GM19452 (cell line): ENCODE results near the gene NAALADL2.
"Not testable (repeated sequence)": the region's sequence is repeated elsewhere in the genome, so short reads cannot be mapped to it uniquely, and the experiment has no call there.

Experiments
- ATAC-seq: cut with Tn5 transposase; IDR thresholded peaks from one replicate; pipeline ENCODE4 v1.9.1; 2021; ENCODE audit not compliant: unreplicated experiment

Gene NAALADL2

DNA sequence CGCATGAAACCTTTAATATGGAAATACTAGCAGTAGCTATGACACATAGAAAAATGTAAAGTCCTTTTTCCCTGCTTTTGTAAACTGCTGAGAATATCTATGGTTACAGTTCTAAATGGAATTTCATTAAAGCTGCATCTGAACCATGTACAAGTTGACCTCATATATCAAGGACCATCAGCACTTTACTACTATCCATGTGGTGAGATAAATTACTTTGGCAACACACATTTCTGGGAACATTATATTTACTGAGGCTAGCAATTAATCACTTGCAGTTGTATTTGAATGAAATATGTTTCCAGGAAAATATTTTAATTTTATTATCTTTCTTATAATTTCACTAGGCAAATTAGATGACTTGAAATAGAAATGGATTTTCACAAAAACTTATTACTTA, 545.5 kb downstream of the NAALADL2 start:
- no peak for ATAC-seq

DNA sequence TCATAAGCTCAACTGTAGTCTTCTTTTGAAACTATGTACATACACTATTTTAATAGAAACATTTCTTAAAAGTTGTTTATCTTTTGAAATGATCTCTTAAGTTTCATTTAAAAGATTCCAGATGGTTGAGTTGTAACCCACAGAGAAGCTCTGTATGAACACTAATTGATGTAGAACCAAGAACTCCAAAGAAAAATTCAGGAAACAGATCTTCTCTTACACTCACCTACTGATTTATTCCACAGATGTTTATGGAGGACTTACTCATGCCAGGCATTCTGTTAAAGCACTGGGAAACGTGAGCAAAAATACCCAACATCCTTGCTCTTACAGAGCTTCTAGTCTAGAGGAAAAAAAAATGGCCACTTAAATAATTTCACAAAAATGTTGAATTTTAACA, 551.1 kb downstream of the NAALADL2 start:
- ATAC-seq: no peak

DNA sequence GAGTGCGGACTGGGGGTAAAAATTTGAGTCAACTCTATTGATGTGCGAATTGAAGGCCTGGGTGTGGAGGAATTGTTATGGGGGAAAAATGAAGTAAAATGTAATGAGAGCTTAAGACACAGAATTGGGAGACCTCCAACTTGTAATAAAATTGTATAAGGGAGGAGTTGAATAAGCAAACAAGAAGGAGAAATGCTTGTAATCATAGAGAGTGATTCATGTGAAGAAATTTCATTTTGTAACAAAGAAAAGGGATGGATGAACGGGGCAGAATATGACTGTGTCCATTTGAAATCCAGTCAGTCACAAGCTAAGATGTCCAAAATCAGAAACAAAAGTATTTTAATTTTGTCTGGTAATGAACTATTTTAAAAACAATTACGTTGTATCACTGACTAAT, 552.3 kb downstream of the NAALADL2 start:
- ATAC-seq: no peak

DNA sequence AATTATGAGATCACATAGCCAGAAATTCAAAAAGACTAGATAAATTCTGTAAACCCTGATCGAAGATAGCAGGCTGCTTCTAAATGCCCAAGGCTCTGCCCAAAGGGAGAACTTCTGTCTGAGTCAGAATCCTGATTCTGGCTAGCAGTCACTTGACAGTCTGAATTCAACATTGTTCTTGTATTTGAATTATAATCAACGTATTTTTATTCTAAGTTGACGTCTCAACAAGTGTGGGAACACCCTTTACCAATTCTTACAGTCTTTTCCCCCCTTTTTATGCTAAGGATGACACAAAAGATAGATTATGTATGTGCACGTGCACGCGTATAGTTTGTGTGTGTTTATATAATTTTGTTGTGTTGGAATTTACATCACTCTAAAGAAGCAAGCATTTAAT, 552.8 kb downstream of the NAALADL2 start:
- no peak for ATAC-seq

DNA sequence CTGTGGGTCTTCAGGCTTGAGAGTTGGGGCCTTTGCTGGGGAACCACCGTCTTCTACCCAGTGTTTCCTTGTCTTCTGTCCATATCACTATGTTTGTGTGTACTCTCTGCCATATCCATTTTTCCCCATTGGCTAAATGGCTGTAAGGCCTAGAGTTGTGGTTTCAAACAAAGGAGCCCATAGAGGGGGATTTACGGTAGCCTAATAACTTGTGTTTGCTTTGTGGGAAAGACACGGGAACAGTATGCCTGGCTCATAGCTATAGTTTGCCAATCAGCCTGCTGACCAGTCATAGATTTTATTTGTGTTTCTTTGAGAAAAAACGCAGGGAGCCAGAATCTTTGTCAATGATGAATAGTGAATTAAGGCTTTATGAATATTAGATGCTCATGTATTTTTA, 554.8 kb downstream of the NAALADL2 start:
- no peak for ATAC-seq

DNA sequence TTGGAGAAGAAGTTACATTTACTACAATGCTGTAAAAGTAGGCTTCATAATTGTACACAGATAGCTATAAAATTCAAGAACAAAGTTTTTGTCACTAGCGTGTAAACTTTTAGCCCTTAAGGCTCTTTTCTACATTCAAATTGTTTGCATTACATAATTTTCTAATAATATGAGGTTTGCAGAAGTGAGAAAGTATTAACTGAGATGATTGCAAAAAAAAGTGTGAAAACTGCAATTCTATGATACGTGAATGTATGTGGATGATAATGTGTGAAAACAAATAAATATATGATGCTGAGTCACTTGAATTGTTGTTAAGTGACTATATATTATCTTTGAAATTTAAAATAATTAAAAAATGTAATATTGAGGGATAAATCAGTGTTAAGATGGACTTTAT, 557.5 kb downstream of the NAALADL2 start:
- no peak for ATAC-seq

DNA sequence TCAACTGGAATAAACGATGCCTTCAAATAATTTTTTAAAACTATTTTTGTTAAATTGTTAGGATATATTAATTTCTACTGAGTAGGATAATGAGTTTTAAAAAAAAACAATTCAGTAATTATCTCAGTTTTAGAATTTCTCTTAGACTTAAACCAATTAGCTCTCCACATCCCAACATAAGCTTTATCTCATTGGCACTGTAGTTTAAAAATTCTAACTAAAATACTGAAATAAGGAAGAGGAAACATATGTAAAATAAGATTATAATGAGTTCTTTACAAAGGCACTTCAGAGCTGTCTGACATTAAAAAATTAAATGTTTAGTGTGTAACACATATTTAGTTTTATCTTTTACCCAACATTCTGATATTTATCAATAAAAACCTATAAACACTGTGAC, 558.3 kb downstream of the NAALADL2 start:
- ATAC-seq: no peak

DNA sequence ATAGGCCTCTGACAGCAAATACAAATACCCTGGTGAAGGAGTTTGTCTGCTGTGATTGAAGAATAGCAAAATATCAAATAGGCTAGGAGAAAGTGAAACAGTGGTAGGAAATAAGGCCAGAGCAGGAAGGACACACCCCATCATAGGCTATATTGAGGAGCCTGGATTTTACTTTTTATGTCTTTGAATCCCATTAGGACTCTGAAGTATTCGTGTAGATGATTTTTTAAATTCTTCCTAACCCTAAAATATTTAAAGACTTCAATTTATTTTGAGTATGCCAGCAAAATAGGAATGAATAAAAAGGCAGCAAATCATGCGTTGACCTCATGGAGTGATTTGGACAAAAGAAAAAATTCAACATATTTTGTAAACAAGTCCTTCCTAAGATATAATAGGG, 562.8 kb downstream of the NAALADL2 start:
- ATAC-seq: no peak

DNA sequence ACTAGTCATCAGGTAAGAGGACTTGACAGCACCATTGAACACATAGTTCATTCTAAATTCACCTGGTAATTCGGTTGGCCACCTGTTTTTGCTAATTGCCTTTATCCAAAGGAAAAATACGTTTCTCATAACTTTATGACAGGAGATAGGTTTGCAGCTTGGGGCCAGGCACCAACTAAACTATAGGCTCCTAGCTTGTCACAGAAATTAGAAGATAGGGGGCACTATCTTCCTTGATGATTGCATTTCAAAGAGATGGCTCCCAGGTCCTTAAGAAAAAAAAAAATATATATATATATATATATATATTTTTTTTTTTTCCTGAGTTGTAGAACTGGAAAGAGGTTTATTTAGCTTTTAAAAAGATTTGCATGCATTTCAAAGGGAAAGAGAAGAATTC, 563.6 kb downstream of the NAALADL2 start:
- ATAC-seq: no peak

DNA sequence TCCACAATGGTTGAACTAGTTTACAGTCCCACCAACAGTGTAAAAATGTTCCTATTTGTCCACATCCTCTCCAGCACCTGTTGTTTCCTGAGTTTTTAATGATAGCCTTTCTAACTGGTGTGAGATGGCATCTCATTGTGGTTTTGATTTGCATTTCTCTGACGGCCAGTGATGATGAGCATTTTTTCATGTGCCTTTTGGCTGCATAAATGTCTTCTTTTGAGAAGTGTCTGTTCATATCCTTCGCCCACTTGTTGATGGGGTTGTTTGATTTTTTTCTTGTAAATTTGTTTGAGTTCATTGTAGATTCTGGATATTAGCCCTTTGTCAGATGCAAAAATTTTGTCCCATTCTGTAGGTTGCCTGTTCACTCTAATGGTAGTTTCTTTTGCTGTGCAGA, 564.7 kb downstream of the NAALADL2 start:
- not testable (repeated sequence) for ATAC-seq

DNA sequence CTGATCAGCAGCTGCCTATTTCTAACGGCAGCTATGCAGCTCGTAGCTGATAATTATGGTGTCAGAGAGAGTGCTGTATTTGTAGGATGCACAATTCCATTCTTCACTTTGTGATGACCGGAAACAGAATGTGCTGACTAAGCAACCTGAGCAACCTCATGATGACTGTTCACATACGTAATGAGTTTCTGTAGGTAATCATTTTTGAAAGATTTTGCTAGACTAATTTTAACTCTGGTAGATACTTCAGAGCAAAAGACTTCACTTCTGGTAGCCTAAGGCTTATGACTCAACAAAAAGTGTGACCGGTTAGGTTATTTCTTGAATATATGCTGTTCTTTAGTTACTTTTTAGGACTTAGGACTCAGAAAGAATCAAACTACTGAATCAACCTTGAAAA, 567.7 kb downstream of the NAALADL2 start:
- no peak for ATAC-seq

DNA sequence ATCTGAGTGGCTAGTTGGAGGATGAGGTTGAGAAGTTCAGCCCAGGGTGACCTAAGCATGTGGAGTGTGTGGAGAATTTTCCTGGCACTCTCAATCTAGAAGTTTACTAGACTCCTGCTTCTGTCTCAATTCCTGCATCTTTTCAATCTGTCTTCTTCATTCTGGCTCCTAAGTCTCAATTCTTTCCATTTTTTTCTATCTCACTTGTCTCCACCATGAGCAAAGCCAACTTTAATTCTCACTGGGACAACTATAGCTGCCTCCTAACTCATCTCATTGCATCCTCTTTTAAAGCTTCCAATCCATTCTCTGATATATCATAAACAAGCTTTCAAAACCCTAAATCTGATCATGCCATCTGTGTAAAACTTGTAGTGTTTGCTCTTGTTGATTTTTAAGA, 569.3 kb downstream of the NAALADL2 start:
- ATAC-seq: no peak

DNA sequence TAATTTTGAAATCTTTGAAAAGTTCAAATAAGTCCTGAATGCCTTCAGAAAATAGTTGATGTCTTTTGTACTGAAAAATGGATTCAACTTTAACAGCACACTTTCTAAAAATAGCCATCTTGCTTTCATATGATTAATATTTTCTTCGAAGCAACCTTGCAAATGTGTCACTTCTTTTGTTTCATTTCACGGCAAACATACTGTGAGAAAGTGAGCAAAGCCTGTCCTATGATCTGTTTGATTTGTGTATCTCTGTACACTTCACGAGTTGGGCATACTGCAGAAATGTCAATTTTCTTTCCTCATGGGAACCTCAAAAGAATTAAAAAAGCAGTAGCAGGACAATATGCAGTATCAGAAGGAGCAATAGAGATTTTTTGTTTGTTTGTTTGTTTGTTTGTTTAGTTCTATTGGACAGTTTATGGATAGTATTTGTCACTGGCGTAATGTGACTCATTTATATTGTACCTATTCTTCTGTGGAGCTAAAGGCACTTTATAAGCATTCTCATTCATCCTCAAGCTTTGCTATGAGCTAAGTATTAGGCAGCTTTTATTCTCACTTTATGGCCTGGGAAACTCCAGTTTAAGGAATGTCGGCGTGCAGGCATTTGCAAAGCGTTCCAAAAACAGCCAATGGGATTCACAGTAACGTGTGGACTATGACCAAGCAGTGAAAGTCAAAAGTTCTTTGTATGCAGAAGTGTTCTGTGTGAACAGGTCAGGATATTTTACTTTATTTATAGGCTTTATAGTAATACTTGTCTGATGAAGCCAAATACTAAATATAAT, 572.0 kb downstream of the NAALADL2 start:
- ATAC-seq: no peak

DNA sequence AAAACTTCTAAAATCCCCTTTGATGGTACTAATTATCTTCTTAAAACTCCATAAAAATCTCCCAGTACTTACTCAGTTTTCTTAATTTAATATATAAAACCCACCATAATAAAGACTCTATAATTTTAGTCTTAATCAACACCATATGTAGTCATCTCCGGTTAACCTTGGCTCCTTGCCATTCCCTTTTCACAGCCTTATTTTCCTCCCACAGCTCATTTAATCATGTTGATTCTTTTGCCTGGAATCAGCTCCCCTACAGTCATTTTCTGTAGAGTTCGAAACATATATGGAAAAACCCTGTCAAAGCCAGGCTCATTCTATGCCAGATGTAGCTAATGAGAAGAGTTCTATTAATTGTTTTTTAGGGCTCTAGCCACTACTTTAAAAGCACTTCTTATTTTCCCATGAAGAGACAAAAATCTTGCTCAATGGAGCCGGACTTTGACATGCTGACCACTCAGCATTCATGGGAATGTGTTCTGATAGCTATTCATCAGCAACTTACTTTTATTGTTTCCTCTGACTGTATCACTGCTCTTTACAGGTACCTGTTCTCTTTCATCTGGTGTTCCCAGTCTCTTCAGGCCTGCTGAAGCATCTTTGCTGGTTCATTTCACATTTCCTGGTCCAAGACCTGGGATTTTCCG, 573.4 kb downstream of the NAALADL2 start:
- ATAC-seq: no peak

DNA sequence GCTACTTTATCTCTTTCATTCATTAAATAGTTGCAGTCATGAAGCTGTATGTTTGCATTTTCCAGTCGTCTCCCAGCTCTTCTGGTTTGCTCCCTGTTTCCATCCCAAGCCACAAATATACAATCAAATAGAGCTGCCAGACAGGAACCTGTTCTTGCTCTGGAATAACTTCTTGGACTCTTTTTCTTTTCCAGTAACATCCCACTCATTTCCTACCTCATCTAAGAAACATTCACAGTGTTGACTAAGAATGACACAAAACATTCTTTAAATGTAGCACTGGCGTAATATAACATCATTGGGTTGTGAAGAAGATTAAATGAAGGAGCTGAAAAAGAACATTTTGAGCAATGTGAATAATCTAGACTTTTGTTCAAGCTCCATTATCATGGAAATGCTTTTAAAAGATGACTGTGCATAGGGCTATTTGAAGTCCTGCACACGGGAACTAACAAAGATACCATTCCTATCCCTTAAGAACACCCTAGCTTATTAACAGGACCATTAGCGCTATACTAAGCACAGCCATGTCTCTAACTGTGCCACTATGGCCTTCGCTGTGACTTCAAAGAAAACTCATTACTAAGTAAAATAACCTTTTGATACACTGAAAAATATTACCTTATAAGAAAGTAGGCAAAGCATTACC, 574.0 kb downstream of the NAALADL2 start:
- no peak for ATAC-seq

DNA sequence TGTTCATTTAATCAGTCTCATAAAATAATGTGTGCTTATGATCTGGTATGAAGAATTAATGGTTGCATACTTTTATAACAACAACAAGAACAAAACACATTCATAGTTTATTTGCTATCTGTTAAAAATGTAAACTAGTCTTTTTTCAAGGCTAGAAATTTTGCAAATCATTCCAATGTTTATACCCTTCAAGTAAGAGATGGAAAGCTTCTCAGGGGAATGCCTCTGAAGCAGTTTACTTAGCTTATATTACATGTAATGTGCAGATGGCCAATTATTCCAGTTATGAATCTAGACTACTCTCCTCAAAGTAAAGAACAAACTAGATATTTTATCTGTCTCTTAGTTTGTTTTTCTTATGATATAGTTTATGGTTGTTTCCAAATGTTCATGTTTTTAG, 575.4 kb downstream of the NAALADL2 start:
- no peak for ATAC-seq

DNA sequence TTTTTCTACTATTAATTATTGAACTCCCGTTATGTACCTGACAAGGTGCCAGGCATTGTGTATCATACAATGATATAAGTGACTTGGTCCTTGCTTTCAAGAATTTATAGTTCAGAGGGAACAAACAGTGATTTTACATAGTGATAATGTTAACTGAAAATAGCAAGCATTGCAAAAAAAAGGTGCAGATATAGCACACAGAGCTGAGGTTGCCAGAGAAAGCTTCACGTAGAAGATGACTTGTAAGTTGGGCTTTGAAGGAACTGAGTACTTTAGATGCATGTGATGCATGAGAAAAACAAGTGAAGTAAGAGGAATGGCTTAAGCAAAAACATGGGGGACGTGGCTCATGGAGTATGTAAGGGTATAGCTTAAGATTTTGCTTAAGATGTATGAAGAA, 584.5 kb downstream of the NAALADL2 start:
- no peak for ATAC-seq

DNA sequence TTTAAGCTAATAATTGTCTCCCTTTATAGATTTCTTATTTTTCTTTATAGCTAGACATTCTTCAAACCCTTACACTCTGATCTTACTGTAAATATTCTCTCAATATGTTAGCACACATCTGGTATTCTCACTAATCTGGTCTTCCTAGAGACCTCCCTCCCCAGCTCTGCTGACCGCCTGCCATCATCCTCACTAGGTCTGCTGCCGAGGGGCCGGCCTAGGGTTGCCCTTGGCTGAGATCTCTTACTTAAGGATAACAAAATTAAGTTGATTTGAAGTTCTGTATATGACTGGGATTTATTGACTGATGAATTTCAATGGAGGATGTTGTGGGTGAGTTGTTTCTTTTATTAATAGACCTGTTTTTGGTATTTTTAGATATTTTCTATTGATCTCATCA, 586.6 kb downstream of the NAALADL2 start:
- no peak for ATAC-seq

DNA sequence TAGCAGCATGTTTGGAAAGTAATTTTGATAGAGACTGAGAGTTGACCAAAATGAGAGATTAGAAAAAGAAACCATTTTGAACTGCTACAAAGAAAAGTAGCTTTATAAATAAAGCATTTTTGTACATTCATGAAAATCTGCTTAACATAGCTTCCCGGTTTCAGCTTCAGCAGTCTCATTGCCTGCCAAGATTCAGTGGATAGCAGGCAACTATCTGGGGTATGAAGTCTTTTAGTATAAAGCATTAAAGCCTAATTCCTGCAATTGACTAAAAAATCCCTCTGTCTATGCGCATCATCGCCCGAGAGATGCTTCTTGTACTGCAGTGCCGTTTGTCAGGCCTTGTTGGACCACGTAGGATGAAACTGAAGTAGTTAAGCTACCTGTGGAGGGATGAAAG, 588.4 kb downstream of the NAALADL2 start:
- no peak for ATAC-seq

DNA sequence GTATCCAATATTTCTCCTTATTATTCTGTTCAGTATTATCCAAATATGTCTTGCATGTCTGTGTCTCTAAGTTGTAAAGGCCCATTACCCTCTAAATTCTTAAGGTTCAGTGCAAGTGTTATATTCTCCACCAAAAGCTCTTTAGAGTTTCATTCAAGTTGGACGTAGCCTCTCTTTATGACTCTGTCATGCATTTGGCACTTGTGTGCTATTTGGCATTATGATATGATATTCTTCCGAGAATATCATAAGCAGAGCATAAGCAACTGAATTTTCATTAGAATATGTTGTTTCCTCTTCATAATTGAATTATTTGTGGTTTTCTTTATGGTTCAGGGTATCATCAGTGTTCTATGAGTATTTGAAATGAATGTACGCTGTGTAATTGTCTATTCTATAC, 594.2 kb downstream of the NAALADL2 start:
- ATAC-seq: no peak

DNA sequence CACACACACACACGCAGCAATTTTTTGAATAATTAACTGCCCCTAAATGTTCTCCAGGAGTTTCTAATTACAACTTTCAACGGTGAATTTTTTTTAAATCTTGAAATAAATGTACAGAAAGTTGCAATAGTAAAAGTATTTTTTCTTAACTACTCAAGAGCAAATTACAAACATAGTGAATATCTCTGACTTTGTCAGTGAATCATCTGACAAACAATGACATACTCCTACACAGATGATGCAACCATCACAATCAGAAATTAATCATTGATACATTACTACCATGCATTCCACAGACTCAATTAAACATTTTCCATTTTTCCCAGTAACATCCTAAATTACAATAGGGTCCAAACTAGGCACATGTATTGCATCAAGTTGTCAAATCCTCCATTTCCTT, 597.3 kb downstream of the NAALADL2 start:
- ATAC-seq: no peak

DNA sequence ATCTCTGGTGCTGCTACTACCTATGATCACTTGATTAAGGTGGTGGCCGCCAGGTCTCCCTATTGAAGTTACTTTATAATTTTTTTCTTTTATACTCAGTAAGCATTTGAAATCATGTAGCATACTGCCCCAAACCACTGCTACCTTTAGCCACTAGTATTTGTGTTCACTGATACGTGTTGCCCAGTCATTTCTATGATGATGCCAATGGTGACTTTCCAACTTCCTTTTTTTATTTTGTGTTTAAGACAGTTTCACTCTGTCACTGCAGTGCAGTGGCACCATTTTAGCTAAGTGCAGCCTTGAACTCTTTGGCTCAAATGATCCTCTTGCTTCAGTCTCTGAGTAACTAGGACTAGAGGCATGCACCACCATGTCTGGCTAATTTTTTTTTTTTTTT, 598.2 kb downstream of the NAALADL2 start:
- no peak for ATAC-seq
